Measurements from ENCODE around the gene ATP10D. TPM values are rescaled to one million over a fixed set of nuclear protein-coding genes. Genes with fewer than 3 reads are reported as not detected.

ATP10D gene
- polyA plus RNA-seq, 1 of the 3 experiments (the other 2 are of a cell fraction), result 7.9 TPM

- Histone ChIP-seq H3K27ac (ENCODE audit: low read depth in 2 of 2, low read length in 1 of 2) (no peak overlapping the region; a peak in 2 of 4 replicates), H4K20me1 (ENCODE audit: insufficient read depth) (no peaks in the 10 kb centered on the region), H2AFZ (ENCODE audit: low read depth) (no peak overlapping the region), H3K27me3 (ENCODE audit: insufficient read depth) (no peaks in the 10 kb centered on the region), H3K4me1 (ENCODE audit: control insufficient read depth in 1 of 2, insufficient read depth in 2 of 2, low read depth in 1 of 2, low read length in 1 of 2) (peaks cover 0 to 9% of the 10 kb centered on the region in 2 experiments; a peak in 2 of 4 replicates), H3K9me2 (no peaks in the 10 kb centered on the region), H3K4me3 (ENCODE audit: low read depth in 2 of 2, low read length in 1 of 2) (no peak overlapping the region), H3K4me2 (no peak overlapping the region), H3K36me3 (replicated peaks in 1 of 2; ENCODE audit: control insufficient read depth in 1 of 2, insufficient read depth in 2 of 2, low read length in 1 of 2) (peaks cover 2 to 7% of the 10 kb centered on the region in 2 experiments), H3K9me3 (no peaks in the 10 kb centered on the region), H3F3A (replicated peaks; ENCODE audit: insufficient read depth) (no peaks in the 10 kb centered on the region), H3K79me2 (ENCODE audit: insufficient read depth) (no peaks in the 10 kb centered on the region), H3K9ac (no peak overlapping the region)
- ChIA-PET CTCF (interaction anchor here (0.8 kb wide), 1 partner anchor 239 kb away, joined by 3 read pairs; the partner anchor contains the start of gene CORIN), POLR2A (no interaction called here)
- DNase-seq, result no peak
- TF ChIP-seq NFIC (IDR thresholded peaks at IDR 0.05; ENCODE audit: borderline replicate concordance) (peak; percentile 55), EZH2phosphoT487 (IDR thresholded peaks at IDR 0.05; ENCODE audit: borderline replicate concordance, low read depth) (no peak), TCF12 (IDR thresholded peaks at IDR 0.05) (peak; percentile 64), PBX3 (IDR thresholded peaks at IDR 0.05) (peak; percentile 42; the same call in 1 of the 2 replicates)
- 14% methylated on average over 1 of the region's 1 CpG for WGBS (ENCODE audit: low lambda C conversion rate)
These were observed 113.2 kb downstream of the ATP10D start for GRCh38 chr4:47598320-47598719.

- ChIA-PET POLR2A (no interaction called here), CTCF (interaction anchor here (1.2 kb wide), 1 partner anchor 88 kb away, joined by 4 read pairs; no protein-coding TSS in a partner anchor)
- no peak overlapping the region for H3K27ac ChIP-seq (ENCODE audit: low read depth in 2 of 2, low read length in 1 of 2)
- H3K4me3 ChIP-seq (ENCODE audit: low read depth in 2 of 2, low read length in 1 of 2), result no peak overlapping the region
- 76% methylated on average over 3 of the region's 3 CpGs for whole genome bisulfite sequencing (ENCODE audit: low lambda C conversion rate)
- no peak overlapping the region for H3K4me2 ChIP-seq
- peaks cover 2 to 5% of the 10 kb centered on the region in 2 experiments for H3K36me3 ChIP-seq (replicated peaks in 1 of 2; ENCODE audit: control insufficient read depth in 1 of 2, insufficient read depth in 2 of 2, low read length in 1 of 2)
- H3K4me1 ChIP-seq (ENCODE audit: control insufficient read depth in 1 of 2, insufficient read depth in 2 of 2, low read depth in 1 of 2, low read length in 1 of 2), result peaks cover 0 to 9% of the 10 kb centered on the region in 2 experiments; a peak in 2 of 4 replicates
- H3K79me2 ChIP-seq (ENCODE audit: insufficient read depth), result no peaks in the 10 kb centered on the region
- no peaks in the 10 kb centered on the region for H3K9me2 ChIP-seq
- no peaks in the 10 kb centered on the region for H3F3A ChIP-seq (replicated peaks; ENCODE audit: insufficient read depth)
- no peak for DNase-seq
- no peak overlapping the region for H3K9ac ChIP-seq
- no peaks in the 10 kb centered on the region for H4K20me1 ChIP-seq (ENCODE audit: insufficient read depth)
- H2AFZ ChIP-seq (ENCODE audit: low read depth), result no peak overlapping the region
- no peaks in the 10 kb centered on the region for H3K9me3 ChIP-seq
- H3K27me3 ChIP-seq (ENCODE audit: insufficient read depth), result no peaks in the 10 kb centered on the region
- TF ChIP-seq USF1 (IDR thresholded peaks at IDR 0.05; ENCODE audit: borderline replicate concordance, low read depth) (no peak), IRF3 (IDR thresholded peaks at IDR 0.05; ENCODE audit: low read depth, low read length) (no peak), PBX3 (IDR thresholded peaks at IDR 0.05) (no peak), EP300 (IDR thresholded peaks at IDR 0.05; ENCODE audit: borderline replicate concordance in 1 of 2, low read depth in 1 of 2, low read length in 1 of 2) (no peak), SIN3A (IDR thresholded peaks at IDR 0.05; ENCODE audit: borderline replicate concordance, low read depth, low read length) (no peak), TCF12 (IDR thresholded peaks at IDR 0.05) (no peak), TAF1 (IDR thresholded peaks at IDR 0.05; ENCODE audit: borderline replicate concordance, low read depth, low read length) (no peak), FOXJ3 (CRISPR knock-in tag; IDR thresholded peaks at IDR 0.05) (no peak), RCOR1 (IDR thresholded peaks at IDR 0.05; ENCODE audit: low read length) (no peak), FOSL2 (IDR thresholded peaks at IDR 0.05; ENCODE audit: borderline replicate concordance, low read depth) (no peak), ELF1 (IDR thresholded peaks at IDR 0.05) (no peak), FOXM1 (IDR thresholded peaks at IDR 0.05; ENCODE audit: low read depth) (no peak), ZBTB33 (IDR thresholded peaks at IDR 0.05; ENCODE audit: borderline replicate concordance, low read depth) (no peak)
- TF ChIP-seq, protein P1, sequence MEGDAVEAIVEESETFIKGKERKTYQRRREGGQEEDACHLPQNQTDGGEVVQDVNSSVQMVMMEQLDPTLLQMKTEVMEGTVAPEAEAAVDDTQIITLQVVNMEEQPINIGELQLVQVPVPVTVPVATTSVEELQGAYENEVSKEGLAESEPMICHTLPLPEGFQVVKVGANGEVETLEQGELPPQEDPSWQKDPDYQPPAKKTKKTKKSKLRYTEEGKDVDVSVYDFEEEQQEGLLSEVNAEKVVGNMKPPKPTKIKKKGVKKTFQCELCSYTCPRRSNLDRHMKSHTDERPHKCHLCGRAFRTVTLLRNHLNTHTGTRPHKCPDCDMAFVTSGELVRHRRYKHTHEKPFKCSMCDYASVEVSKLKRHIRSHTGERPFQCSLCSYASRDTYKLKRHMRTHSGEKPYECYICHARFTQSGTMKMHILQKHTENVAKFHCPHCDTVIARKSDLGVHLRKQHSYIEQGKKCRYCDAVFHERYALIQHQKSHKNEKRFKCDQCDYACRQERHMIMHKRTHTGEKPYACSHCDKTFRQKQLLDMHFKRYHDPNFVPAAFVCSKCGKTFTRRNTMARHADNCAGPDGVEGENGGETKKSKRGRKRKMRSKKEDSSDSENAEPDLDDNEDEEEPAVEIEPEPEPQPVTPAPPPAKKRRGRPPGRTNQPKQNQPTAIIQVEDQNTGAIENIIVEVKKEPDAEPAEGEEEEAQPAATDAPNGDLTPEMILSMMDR (IDR thresholded peaks at IDR 0.05), result no peak
These were observed 113.8 kb downstream of the ATP10D start for GRCh38 chr4:47598896-47599295.
